SU-DHL-6 (cell line): ENCODE measurements around the gene RAPGEF4.

Experiments used
- CTCF ChIP-seq: fragments of 200-600 bp; sonication (generic); IDR thresholded peaks from one replicate; pipeline ENCODE4 v1.5.1; 2017; ENCODE audit warnings: antibody characterized with exemption, mild to moderate bottlenecking, low read length, moderate library complexity; ENCODE audit not compliant: insufficient read depth, poor library complexity, severe bottlenecking
- EZH2phosphoT487 ChIP-seq: fragments of 200-600 bp; sonication (generic), shearing (Covaris generic); conservative IDR thresholded peaks from 2 replicates; pipeline ENCODE4 v1.6.1; 2018; ENCODE audit warnings: mild to moderate bottlenecking, antibody characterized with exemption, low read length, moderate library complexity, mixed read lengths

DNA sequence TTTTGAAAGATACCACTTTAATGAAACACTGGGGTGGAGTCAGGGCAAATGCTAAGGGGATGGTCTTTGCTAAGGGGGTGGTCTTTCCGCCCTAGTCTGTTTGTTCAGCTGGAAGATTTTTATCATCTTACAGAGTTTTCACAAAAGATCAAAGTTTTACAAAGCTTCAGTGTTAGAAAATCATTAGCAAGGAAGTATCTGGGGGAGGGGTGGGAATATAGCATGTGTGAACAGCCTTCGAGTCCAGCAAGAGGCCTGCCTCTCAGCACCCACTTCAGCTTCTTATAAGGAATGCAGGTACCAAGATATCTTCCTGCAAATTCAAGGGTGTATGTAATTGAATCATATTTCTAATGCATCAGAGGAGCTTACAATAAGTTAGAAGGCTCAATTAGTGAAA is 112.9 kb downstream of the RAPGEF4 start:
- no peak for TF ChIP-seq CTCF
- no peak for TF ChIP-seq EZH2phosphoT487
